B cell (primary cell): ENCODE results near the gene CRMP1. TPM values are rescaled to one million over a fixed set of nuclear protein-coding genes. Genes with fewer than 3 reads are reported as not detected.

Source experiments
- ATAC-seq: fragments of 200-7000 bp; cut with Tn5 transposase; one replicate; pipeline ENCODE4 v1.10.0; 2021; ENCODE audit warnings: low read depth, mild to moderate bottlenecking, moderate number of reproducible peaks, moderate library complexity
- CTCF ChIA-PET: fragments of 350-600 bp; sonication (Branson Sonifier 250); formaldehyde crosslinking; loops from one replicate; lab custom pipeline; 2021; ENCODE audit warnings: antibody characterized with exemption, inconsistent platforms; lab: Charles Lee
- POLR2A ChIA-PET: fragments of 350-600 bp; sonication (Branson Sonifier 250); formaldehyde crosslinking; loops from one replicate; lab custom pipeline; 2021; ENCODE audit warnings: antibody characterized with exemption; lab: Charles Lee
- DNase-seq: peaks from one replicate; pipeline ENCODE4 v3.0.0; 2013
- H2AFZ ChIP-seq: 2 replicates; pipeline ENCODE4 v1.6.1; 2012; ENCODE audit warnings: mild to moderate bottlenecking, low read depth, low read length; ENCODE audit not compliant: insufficient read depth, poor library complexity, severe bottlenecking
- H3K27ac ChIP-seq, 2 donors: 1 replicate in 1 of 2; 2 replicates in 1 of 2; pipeline ENCODE4 v1.5.1; 2012 to 2013; ENCODE audit warnings: low read length in 2 of 2, mild to moderate bottlenecking in 2 of 2, moderate library complexity in 1 of 2
- H3K27me3 ChIP-seq, 4 experiments: fragments of 200-600 bp in 1 of 4; sonication (generic) in 1 of 4; replicated peaks in 1 of 4; 1 replicate in 2 of 4; 2 replicates in 2 of 4; pipeline versions ENCODE4 v1.6.1 to v1.7.0; 2013 to 2016; ENCODE audit warnings: low read length in 3 of 4, mild to moderate bottlenecking in 2 of 4, mixed read lengths in 1 of 4, moderate library complexity in 1 of 4; ENCODE audit not compliant: insufficient read depth in 4 of 4, control insufficient read depth in 3 of 4; ENCODE audit errors: control extremely low read depth in 1 of 4
- H3K36me3 ChIP-seq, 2 experiments: replicated peaks in 1 of 2; 1 replicate in 1 of 2; 2 replicates in 1 of 2; pipeline versions ENCODE4 v1.6.1 to v1.7.1; 2013; ENCODE audit warnings: low read length in 1 of 2; ENCODE audit not compliant: insufficient read depth in 2 of 2, control insufficient read depth in 1 of 2; ENCODE audit errors: control extremely low read depth in 1 of 2, extremely low read depth in 1 of 2
- H3K4me1 ChIP-seq, 2 donors: fragments of 200-600 bp in 1 of 2; sonication (generic) in 1 of 2; 1 replicate in 1 of 2; 2 replicates in 1 of 2; pipeline versions ENCODE4 v1.5.1 to v1.6.1; 2013 to 2017; ENCODE audit warnings: low read length in 2 of 2; ENCODE audit not compliant: control insufficient read depth in 2 of 2, insufficient read depth in 2 of 2
- H3K4me2 ChIP-seq: replicated peaks from 2 replicates; pipeline ENCODE3; 2012; ENCODE audit warnings: mild to moderate bottlenecking, low read depth, low read length; ENCODE audit not compliant: poor library complexity, severe bottlenecking
- H3K4me3 ChIP-seq, 5 experiments: fragments of 200-600 bp in 1 of 5; sonication (generic) in 1 of 5; 1 replicate in 3 of 5; 2 replicates in 2 of 5; pipeline versions ENCODE4 v1.5.1 to v1.7.0; 2011 to 2016; ENCODE audit warnings: low read length in 4 of 5, mild to moderate bottlenecking in 4 of 5, low read depth in 2 of 5, control low read depth in 1 of 5, moderate library complexity in 1 of 5; ENCODE audit not compliant: insufficient read depth in 1 of 5; ENCODE audit errors: control extremely low read depth in 1 of 5, extremely low read depth in 1 of 5
- H3K79me2 ChIP-seq: fragments of 200-600 bp; sonication (generic); one replicate; pipeline ENCODE4 v1.6.0; 2016; ENCODE audit warnings: low read length; ENCODE audit not compliant: control insufficient read depth, insufficient read depth
- H3K9ac ChIP-seq: fragments of 200-600 bp; sonication (generic); 2 replicates; pipeline ENCODE4 v1.6.1; 2017; ENCODE audit warnings: mild to moderate bottlenecking, low read length, moderate library complexity
- H3K9me3 ChIP-seq, 3 donors: one replicate each; pipeline versions ENCODE4 v1.6.1 to v1.7.1; 2013; ENCODE audit warnings: low read length in 2 of 3; ENCODE audit not compliant: control insufficient read depth in 2 of 3, insufficient read depth in 1 of 3; ENCODE audit errors: control extremely low read depth in 1 of 3
- H4K20me1 ChIP-seq: 2 replicates; pipeline ENCODE4 v1.6.0; 2012; ENCODE audit warnings: mild to moderate bottlenecking, low read length; ENCODE audit not compliant: insufficient read depth, control insufficient read depth, poor library complexity, severe bottlenecking
- H3K27ac Mint-ChIP-seq: one replicate; pipeline ENCODE4 v1.8.0; 2021; ENCODE audit warnings: mixed read lengths
- H3K27me3 Mint-ChIP-seq: one replicate; pipeline ENCODE4 v1.8.0; 2021; ENCODE audit warnings: mixed read lengths
- H3K4me1 Mint-ChIP-seq: one replicate; pipeline ENCODE4 v1.8.0; 2021; ENCODE audit warnings: mixed read lengths
- H3K4me3 Mint-ChIP-seq: one replicate; pipeline ENCODE4 v1.8.0; 2021; ENCODE audit warnings: mixed read lengths
- H3K9me3 Mint-ChIP-seq: one replicate; pipeline ENCODE4 v1.8.0; 2022; ENCODE audit warnings: mixed read lengths; ENCODE audit not compliant: insufficient read depth
- CTCF ChIP-seq: fragments of 200-600 bp; IDR thresholded peaks from one replicate; pipeline ENCODE4 v1.8.0; 2022; ENCODE audit warnings: antibody characterized with exemption, mild to moderate bottlenecking
- EZH2 ChIP-seq: IDR thresholded peaks from 2 replicates; pipeline ENCODE4 v1.6.1; 2012; ENCODE audit warnings: borderline replicate concordance, low read depth, mild to moderate bottlenecking, moderate library complexity, low read length; ENCODE audit not compliant: insufficient read depth, poor library complexity, severe bottlenecking
- WGBS: methylation state at CpG from one replicate; pipeline ENCODE4 v1.1.5; 2013; ENCODE audit warnings: missing lambda C conversion rate; ENCODE audit not compliant: insufficient coverage; 5-methylcytosine and 5-hydroxymethylcytosine counted together
- intact Hi-C: fragments of 100-400 bp; cut with micrococcal nuclease; formaldehyde crosslinking; loops from one replicate; pipeline ENCODE4 v1.10.0; 2022
- polyA plus RNA-seq: library from polyadenylated mRNA; depleted of rRNA; stranded (reverse); fragments of >200 nt; gene quantifications from 2 replicates; pipeline ENCODE4 v1.2.3, GENCODE V29; 2012
- total RNA-seq, 2 donors: library from RNA; stranded (reverse); fragments of 120-200 nt in 1 of 2; gene quantifications; 1 replicate in 1 of 2; 2 replicates in 1 of 2; pipeline versions ENCODE4 v1.2.3 to v1.2.4, GENCODE V29; 2013 to 2022

CRMP1 gene
- total and polyA plus RNA-seq, 2 donors (not counting 1 experiment from before 2014, with no cell fraction given), result 0.13 TPM; not detected in 1

DNA sequence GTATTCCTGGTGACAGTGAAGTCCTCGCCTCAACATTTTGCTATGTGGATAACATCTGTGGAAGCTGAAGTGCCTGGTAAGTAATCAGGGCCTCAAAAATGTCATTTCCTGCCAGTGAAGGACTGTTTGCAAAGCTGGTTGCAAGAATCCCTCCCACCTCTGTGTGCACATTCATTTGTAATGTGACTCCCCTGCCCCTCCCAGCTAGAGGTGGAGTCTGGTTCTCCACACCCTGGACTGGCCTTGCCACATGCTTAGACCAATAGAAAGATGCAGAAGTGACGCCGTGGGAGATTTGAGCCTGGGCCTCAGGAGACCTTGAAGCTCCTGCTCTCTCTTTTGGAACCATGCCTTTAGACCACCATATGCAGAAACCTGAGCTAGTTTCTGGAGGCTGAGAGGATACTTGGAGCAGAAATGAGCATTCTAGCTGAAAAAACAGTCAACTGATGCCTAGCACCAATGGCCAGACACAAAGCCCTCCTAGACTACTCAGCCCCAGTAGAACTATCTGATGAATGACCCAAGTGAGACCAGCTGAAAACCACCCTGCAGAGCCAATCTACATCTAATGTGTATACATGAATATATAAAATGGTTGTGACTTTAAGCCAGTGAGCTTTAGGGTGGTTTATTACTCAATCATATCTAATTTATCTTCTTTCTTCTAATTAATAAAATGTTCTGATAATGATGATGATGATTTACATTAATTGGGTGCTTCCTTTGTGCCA, 47.8 kb upstream of the CRMP1 start:
- ATAC-seq (no peak), DNase-seq (no peak)
- ChIA-PET POLR2A (no interaction called here), CTCF (no interaction called here)
- no peak overlapping the region for H3K27ac Mint-ChIP-seq
- no peak overlapping the region for H3K4me3 Mint-ChIP-seq
- Histone ChIP-seq H2AFZ (no peak overlapping the region), H3K36me3 (no peaks in the 10 kb centered on the region), H3K9me3 (peaks cover 0 to 14% (median 0%) of the 10 kb centered on the region in 3 donors), H3K79me2 (no peaks in the 10 kb centered on the region), H3K27ac (no peak overlapping the region), H3K27me3 (no peaks in the 10 kb centered on the region), H3K9ac (no peak overlapping the region), H3K4me2 (no peak overlapping the region), H4K20me1 (no peaks in the 10 kb centered on the region), H3K4me3 (no peak overlapping the region), H3K4me1 (no peaks in the 10 kb centered on the region)
- WGBS, result 79% methylated on average over 3 of the region's 3 CpGs
- peaks cover 7% of the 10 kb centered on the region for H3K27me3 Mint-ChIP-seq
- no peaks in the 10 kb centered on the region for H3K9me3 Mint-ChIP-seq
- H3K4me1 Mint-ChIP-seq, result no peaks in the 10 kb centered on the region
- intact Hi-C loops, result no loop called here
- TF ChIP-seq EZH2 (no peak), CTCF (no peak)

- ChIA-PET POLR2A (no interaction called here), CTCF (no interaction called here)
- H3K4me2 ChIP-seq, result no peak overlapping the region
- no peaks in the 10 kb centered on the region for H3K4me1 Mint-ChIP-seq
- no peak overlapping the region for H3K27ac Mint-ChIP-seq
- ATAC-seq (no peak), DNase-seq (no peak)
- no peaks in the 10 kb centered on the region for H3K9me3 Mint-ChIP-seq
- intact Hi-C loops, result no loop called here
- H3K27me3 Mint-ChIP-seq, result peaks cover 17% of the 10 kb centered on the region
- no peaks in the 10 kb centered on the region for H3K4me1 ChIP-seq
- no peaks in the 10 kb centered on the region for H4K20me1 ChIP-seq
- H3K4me3 ChIP-seq, result no peak overlapping the region
- WGBS, result 67% methylated on average over 7 of the region's 16 CpGs
- H3K9ac ChIP-seq, result no peak overlapping the region
- no peak overlapping the region for H3K27ac ChIP-seq
- H3K36me3 ChIP-seq, result no peaks in the 10 kb centered on the region
- no peak overlapping the region for H2AFZ ChIP-seq
- H3K9me3 ChIP-seq, result peaks cover 0 to 3% (median 0%) of the 10 kb centered on the region in 3 donors
- no peak for TF ChIP-seq CTCF
- no peak for TF ChIP-seq EZH2
- no peak overlapping the region for H3K4me3 Mint-ChIP-seq
- no peaks in the 10 kb centered on the region for H3K27me3 ChIP-seq
- no peaks in the 10 kb centered on the region for H3K79me2 ChIP-seq
Measured at GRCh38 chr4:5933996-5934831, 41.3 kb upstream of the CRMP1 start.
